GM12878 (cell line): ENCODE measurements around the gene ATRNL1. TPM values are rescaled to one million over a fixed set of nuclear protein-coding genes. Genes with fewer than 3 reads are reported as not detected.

Experiments
- ATAC-seq: fragments of 200-7000 bp; cut with Tn5 transposase; 3 replicates; pipeline ENCODE4 v1.9.1; 2020; ENCODE audit warnings: mild to moderate bottlenecking, moderate library complexity
- BruUV-seq: library from RNA; stranded (reverse); fragments of 400-500 nt; replicated peaks from 2 replicates; lab custom pipeline; 2021; lab: Mats Ljungman, UMichigan
- CTCF ChIA-PET: fragments of 300-600 bp; sonication (Branson Sonifier 250); formaldehyde crosslinking; extraction: SDS; loops from one replicate; lab custom pipeline; 2021; ENCODE audit warnings: inconsistent platforms; lab: Yijun Ruan, JAX
- POLR2A ChIA-PET: fragments of 350-600 bp; formaldehyde crosslinking; extraction: SDS; loops from one replicate; lab custom pipeline; 2021; ENCODE audit warnings: inconsistent platforms; lab: Charles Lee
- RAD21 ChIA-PET: fragments of 300-600 bp; sonication (Branson Sonifier 250); formaldehyde crosslinking; loops from one replicate; lab custom pipeline; 2023; ENCODE audit warnings: antibody characterized with exemption; ENCODE audit not compliant: unreplicated experiment; lab: Charles Lee
- SMC1A ChIA-PET: fragments of 300-600 bp; sonication (Branson Sonifier 250); formaldehyde crosslinking; loops from one replicate; lab custom pipeline; 2023; ENCODE audit not compliant: unreplicated experiment, uncharacterized antibody; lab: Charles Lee
- DNase-seq: peaks from one replicate; pipeline ENCODE4 v3.0.0-alpha.2; 2011; ENCODE audit warnings: low read depth, low spot score
- FAIRE-seq: peaks from 3 replicates; lab custom pipeline; 2011; peaks lifted over from hg19 to GRCh38; lab: Jason Lieb, UNC
- H2AFZ ChIP-seq: 2 replicates; pipeline ENCODE4 v1.6.0; 2011; ENCODE audit warnings: low read depth, low read length, control low read depth; ENCODE audit not compliant: control insufficient read depth
- H3K27ac ChIP-seq: 2 replicates; pipeline ENCODE4 v1.5.1; 2011; ENCODE audit warnings: control low read depth; ENCODE audit not compliant: control insufficient read depth, insufficient read depth
- H3K27me3 ChIP-seq, 2 experiments: replicated peaks in 1 of 2; 2 replicates each; pipeline versions ENCODE4 v1.6.0 to v1.6.1; 2011; ENCODE audit warnings: low read length in 1 of 2; ENCODE audit not compliant: control insufficient read depth in 2 of 2, insufficient read depth in 2 of 2
- H3K36me3 ChIP-seq, 2 experiments: 2 replicates each; pipeline ENCODE4 v1.5.1; 2011; ENCODE audit warnings: low read length in 1 of 2; ENCODE audit not compliant: control insufficient read depth in 2 of 2, insufficient read depth in 2 of 2
- H3K4me1 ChIP-seq: 2 replicates; pipeline ENCODE4 v1.6.1; 2011; ENCODE audit warnings: mild to moderate bottlenecking, low read length, moderate library complexity, mixed read lengths; ENCODE audit not compliant: control insufficient read depth, insufficient read depth
- H3K4me2 ChIP-seq: 2 replicates; pipeline ENCODE4 v1.6.0; 2011; ENCODE audit warnings: control low read depth; ENCODE audit not compliant: control insufficient read depth, insufficient read depth
- H3K4me3 ChIP-seq: fragments of 200-600 bp; sonication (generic); 2 replicates; pipeline ENCODE4 v1.5.1; 2016
- H3K79me2 ChIP-seq: 2 replicates; pipeline ENCODE4 v1.6.0; 2011; ENCODE audit warnings: low read length; ENCODE audit not compliant: control insufficient read depth, insufficient read depth
- H3K9ac ChIP-seq: 2 replicates; pipeline ENCODE4 v1.8.0; 2011; ENCODE audit warnings: low read length, control low read depth, mixed read lengths; ENCODE audit not compliant: control insufficient read depth, insufficient read depth
- H3K9me3 ChIP-seq: replicated peaks from 3 replicates; pipeline ENCODE4 v1.5.1; 2011; ENCODE audit warnings: mild to moderate bottlenecking, low read length; ENCODE audit not compliant: control insufficient read depth, insufficient read depth
- H4K20me1 ChIP-seq: 2 replicates; pipeline ENCODE4 v1.6.0; 2011; ENCODE audit not compliant: control insufficient read depth, insufficient read depth
- CEBPB ChIP-seq, 2 experiments: fragments of 150-350 bp in 1 of 2; IDR thresholded peaks; 2 replicates each; pipeline ENCODE4 v1.6.1; 2012 to 2014; ENCODE audit warnings: low read depth in 2 of 2, low read length in 2 of 2, borderline replicate concordance in 1 of 2, inconsistent platforms in 1 of 2
- CEBPZ ChIP-seq: fragments of 150-350 bp; IDR thresholded peaks from 2 replicates; pipeline ENCODE4 v1.6.1; 2016; ENCODE audit warnings: low read depth, low read length
- ETV6 ChIP-seq, 2 experiments: fragments of 450-650 bp in 1 of 2; IDR thresholded peaks in 1 of 2; conservative IDR thresholded peaks in 1 of 2; 2 replicates each; pipeline ENCODE4 v1.6.1; 2014; ENCODE audit warnings: antibody characterized with exemption in 1 of 2, borderline replicate concordance in 1 of 2, low read depth in 1 of 2, mild to moderate bottlenecking in 1 of 2, moderate library complexity in 1 of 2
- HCFC1 ChIP-seq: fragments of 150-350 bp; IDR thresholded peaks from 2 replicates; pipeline ENCODE4 v1.6.1; 2014; ENCODE audit warnings: low read length
- HDGF ChIP-seq: fragments of 450-650 bp; IDR thresholded peaks from 2 replicates; pipeline ENCODE4 v1.6.1; 2016; ENCODE audit warnings: antibody characterized with exemption
- HSF1 ChIP-seq: fragments of 150-350 bp; IDR thresholded peaks from 2 replicates; pipeline ENCODE4 v1.6.1; 2014; ENCODE audit warnings: mild to moderate bottlenecking, low read depth, low read length
- KAT2A ChIP-seq: conservative IDR thresholded peaks from 2 replicates; pipeline ENCODE4 v1.6.1; 2011; ENCODE audit warnings: low read depth, low read length; ENCODE audit not compliant: control insufficient read depth
- NBN ChIP-seq: fragments of 450-650 bp; IDR thresholded peaks from 2 replicates; pipeline ENCODE4 v1.6.1; 2016
- PAX8 ChIP-seq: fragments of 450-650 bp; IDR thresholded peaks from 2 replicates; pipeline ENCODE4 v1.6.1; 2017; ENCODE audit warnings: mild to moderate bottlenecking, moderate library complexity
- RAD21 ChIP-seq: IDR thresholded peaks from 2 replicates; pipeline ENCODE4 v1.6.1; 2011; ENCODE audit warnings: mild to moderate bottlenecking, low read depth, low read length, moderate library complexity; ENCODE audit not compliant: insufficient read depth
- STAT3 ChIP-seq: IDR thresholded peaks from 2 replicates; pipeline ENCODE4 v1.6.1; 2011; ENCODE audit warnings: low read depth, low read length, improper control_type of control experiment
- TCF3 ChIP-seq: IDR thresholded peaks from 2 replicates; pipeline ENCODE4 v1.6.1; 2012; ENCODE audit warnings: low read depth, mild to moderate bottlenecking, low read length, borderline replicate concordance; ENCODE audit not compliant: insufficient read depth
- TCF7 ChIP-seq: IDR thresholded peaks from 2 replicates; pipeline ENCODE4 v1.6.1; 2014; ENCODE audit warnings: antibody characterized with exemption, borderline replicate concordance
- ZNF207 ChIP-seq: fragments of 450-650 bp; IDR thresholded peaks from 2 replicates; pipeline ENCODE4 v1.6.1; 2014; ENCODE audit warnings: antibody characterized with exemption, mild to moderate bottlenecking, borderline replicate concordance
- WGBS: methylation state at CpG from one replicate; pipeline ENCODE4 v1.1.6; 2016; ENCODE audit warnings: low lambda C conversion rate; ENCODE audit not compliant: insufficient replicate concordance, insufficient coverage; ENCODE audit errors: missing lambda C conversion rate; 5-methylcytosine and 5-hydroxymethylcytosine counted together
- in situ Hi-C: fragments of 300-500 bp; cut with MboI; formaldehyde crosslinking; loops from 9 replicates; pipeline ENCODE4 v1.14.3; 2018; ENCODE audit warnings: mixed read lengths
- intact Hi-C: fragments of 100-400 bp; cut with micrococcal nuclease; formaldehyde crosslinking; loops from one replicate; pipeline ENCODE4 v1.14.2; 2022; ENCODE audit not compliant: unreplicated experiment
- polyA plus RNA-seq, 11 experiments: library from polyadenylated mRNA; depleted of rRNA in 4 of 11; unstranded in 6 of 11; stranded (reverse) in 5 of 11; fragments of >200 nt; fragmentation: Nextera tagmentation in 4 of 11; fragmentation: Illumina TruSeq in 1 of 11; extraction: Ambion mirVana in 4 of 11; extraction: Trizol in 1 of 11; gene quantifications; 1 replicate in 1 of 11; 2 replicates in 10 of 11; pipeline versions ENCODE4 v1.2.1 to v1.2.3, GENCODE V29; 2011 to 2016; ENCODE audit warnings: inconsistent platforms in 2 of 11, missing spikeins in 2 of 11, low read depth in 1 of 11
- total RNA-seq, 4 experiments: library from RNA; depleted of rRNA in 3 of 4; stranded (reverse); fragments of >200 nt in 3 of 4; fragmentation: Illumina TruSeq in 1 of 4; extraction: Trizol in 1 of 4; gene quantifications; 2 replicates each; pipeline versions ENCODE4 v1.2.1 to v1.2.3, GENCODE V29; 2013 to 2021

Gene ATRNL1
- total and polyA plus RNA-seq, 10 of the 15 experiments (the other 5 are each of a cell fraction or from before 2014, with no cell fraction given) = 0.03 to 1.4 (median 0.34) TPM

DNA sequence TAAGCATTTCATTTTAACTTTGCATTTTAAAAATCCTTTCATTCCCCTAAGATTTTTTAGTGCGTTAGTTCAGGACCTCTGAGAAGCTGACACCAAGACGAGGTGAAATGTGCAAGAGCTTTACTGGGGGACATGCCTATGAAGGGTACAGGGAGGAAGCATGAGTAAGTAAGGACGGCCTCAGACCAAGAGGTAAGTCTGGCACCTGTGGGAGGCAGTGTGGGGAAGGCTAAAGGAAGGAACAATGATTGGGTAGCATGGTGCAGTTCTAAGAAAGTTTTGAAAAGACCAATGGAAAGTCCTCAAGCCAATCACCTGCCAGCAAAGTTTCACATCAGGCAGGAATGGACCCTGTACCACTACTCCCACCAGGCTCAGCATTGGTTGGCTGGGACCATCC is 810.7 kb downstream of the ATRNL1 start:
- SMC1A ChIA-PET = no interaction called here
- DNase-seq (no peak), ATAC-seq (no peak), FAIRE-seq (no peak)
- in situ Hi-C loops (no loop called here), intact Hi-C loops (no loop called here)
- Histone ChIP-seq H3K27ac (no peak overlapping the region), H3K9ac (no peak overlapping the region), H3K4me1 (no peaks in the 10 kb centered on the region), H3K9me3 (no peaks in the 10 kb centered on the region), H3K27me3 (no peaks in the 10 kb centered on the region), H3K79me2 (no peaks in the 10 kb centered on the region), H3K4me3 (no peak overlapping the region), H4K20me1 (no peaks in the 10 kb centered on the region)
- RAD21 ChIA-PET = no interaction called here
- BruUV-seq = no TSS peak
- 30% methylated on average over 3 of the region's 3 CpGs for WGBS
- TF ChIP-seq NBN (no peak), TCF7 (no peak), HCFC1 (no peak), TCF3 (no peak), KAT2A (no peak), STAT3 (no peak), ZNF207 (no peak), ETV6 (conservative IDR thresholded peaks at IDR 0.05 in 1 of 2, IDR thresholded peaks at IDR 0.05 in 1 of 2; ENCODE audit: borderline replicate concordance in 1 of 2, low read depth in 1 of 2) (no peak), PAX8 (no peak), RAD21 (no peak), CEBPB (IDR thresholded peaks at IDR 0.05; ENCODE audit: borderline replicate concordance in 1 of 2, low read depth in 2 of 2, low read length in 2 of 2) (no peak), HSF1 (no peak), CEBPZ (no peak), HDGF (no peak)
- TF ChIP-seq, all 136 proteins: peak for 0
- POLR2A ChIA-PET = no interaction called here
- no peaks in the 10 kb centered on the region for H3K36me3 ChIP-seq
- CTCF ChIA-PET = interaction anchor here (1.6 kb wide), 1 partner anchor 13 kb away, joined by 3 read pairs; no protein-coding TSS in a partner anchor
- H3K4me2 ChIP-seq = no peak overlapping the region
- H2AFZ ChIP-seq = no peak overlapping the region
